ENCODE measurements around the gene SERPINA5.

DNA sequence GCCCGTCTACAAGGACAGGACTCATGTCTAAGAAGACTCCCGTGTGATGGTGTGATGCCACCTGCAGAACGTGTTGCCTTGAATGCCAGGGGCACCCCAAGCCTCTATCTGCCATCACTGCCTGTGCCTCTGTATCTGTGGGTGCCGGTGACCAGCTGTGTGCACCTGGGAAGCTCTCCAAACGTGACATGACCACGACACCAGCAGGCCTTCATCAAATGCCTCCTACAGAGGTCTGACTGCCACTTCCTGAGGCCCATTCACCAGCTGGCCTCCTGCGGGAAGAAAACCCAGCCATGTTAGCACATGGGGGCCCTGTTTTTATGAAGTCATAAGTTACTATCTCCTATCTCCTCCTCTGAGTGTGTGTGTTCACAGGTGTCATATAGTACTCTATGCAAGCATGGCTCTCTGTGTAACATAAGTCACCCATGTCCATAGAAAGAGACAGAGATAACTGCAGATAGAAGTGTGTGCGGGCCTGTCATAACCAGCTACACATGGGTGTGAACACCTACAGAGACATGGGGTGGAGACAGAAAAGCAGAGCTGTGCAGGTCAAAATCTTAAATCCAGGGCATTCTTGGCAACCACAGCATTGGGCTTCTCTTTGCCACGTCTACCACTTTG lies 38.3 kb upstream of the SERPINA5 start:
- TF ChIP-seq, protein P1, sequence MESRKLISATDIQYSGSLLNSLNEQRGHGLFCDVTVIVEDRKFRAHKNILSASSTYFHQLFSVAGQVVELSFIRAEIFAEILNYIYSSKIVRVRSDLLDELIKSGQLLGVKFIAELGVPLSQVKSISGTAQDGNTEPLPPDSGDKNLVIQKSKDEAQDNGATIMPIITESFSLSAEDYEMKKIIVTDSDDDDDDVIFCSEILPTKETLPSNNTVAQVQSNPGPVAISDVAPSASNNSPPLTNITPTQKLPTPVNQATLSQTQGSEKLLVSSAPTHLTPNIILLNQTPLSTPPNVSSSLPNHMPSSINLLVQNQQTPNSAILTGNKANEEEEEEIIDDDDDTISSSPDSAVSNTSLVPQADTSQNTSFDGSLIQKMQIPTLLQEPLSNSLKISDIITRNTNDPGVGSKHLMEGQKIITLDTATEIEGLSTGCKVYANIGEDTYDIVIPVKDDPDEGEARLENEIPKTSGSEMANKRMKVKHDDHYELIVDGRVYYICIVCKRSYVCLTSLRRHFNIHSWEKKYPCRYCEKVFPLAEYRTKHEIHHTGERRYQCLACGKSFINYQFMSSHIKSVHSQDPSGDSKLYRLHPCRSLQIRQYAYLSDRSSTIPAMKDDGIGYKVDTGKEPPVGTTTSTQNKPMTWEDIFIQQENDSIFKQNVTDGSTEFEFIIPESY (IDR thresholded peaks at IDR 0.05; ENCODE audit: extremely low read depth, insufficient replicate concordance, low read length), result no peak
- no peak for TF ChIP-seq POLR2AphosphoS5 (IDR thresholded peaks at IDR 0.05; ENCODE audit: low read depth, low read length)
- TF ChIP-seq, protein P2, sequence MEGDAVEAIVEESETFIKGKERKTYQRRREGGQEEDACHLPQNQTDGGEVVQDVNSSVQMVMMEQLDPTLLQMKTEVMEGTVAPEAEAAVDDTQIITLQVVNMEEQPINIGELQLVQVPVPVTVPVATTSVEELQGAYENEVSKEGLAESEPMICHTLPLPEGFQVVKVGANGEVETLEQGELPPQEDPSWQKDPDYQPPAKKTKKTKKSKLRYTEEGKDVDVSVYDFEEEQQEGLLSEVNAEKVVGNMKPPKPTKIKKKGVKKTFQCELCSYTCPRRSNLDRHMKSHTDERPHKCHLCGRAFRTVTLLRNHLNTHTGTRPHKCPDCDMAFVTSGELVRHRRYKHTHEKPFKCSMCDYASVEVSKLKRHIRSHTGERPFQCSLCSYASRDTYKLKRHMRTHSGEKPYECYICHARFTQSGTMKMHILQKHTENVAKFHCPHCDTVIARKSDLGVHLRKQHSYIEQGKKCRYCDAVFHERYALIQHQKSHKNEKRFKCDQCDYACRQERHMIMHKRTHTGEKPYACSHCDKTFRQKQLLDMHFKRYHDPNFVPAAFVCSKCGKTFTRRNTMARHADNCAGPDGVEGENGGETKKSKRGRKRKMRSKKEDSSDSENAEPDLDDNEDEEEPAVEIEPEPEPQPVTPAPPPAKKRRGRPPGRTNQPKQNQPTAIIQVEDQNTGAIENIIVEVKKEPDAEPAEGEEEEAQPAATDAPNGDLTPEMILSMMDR (IDR thresholded peaks at IDR 0.05 in 2 of 3, conservative IDR thresholded peaks at IDR 0.05 in 1 of 3; ENCODE audit: borderline replicate concordance in 1 of 3, insufficient read depth in 1 of 3, low read depth in 2 of 3, low read length in 2 of 3), result no peak
- TF ChIP-seq POLR2A (IDR thresholded peaks at IDR 0.05; ENCODE audit: borderline replicate concordance, extremely low read depth, insufficient read depth, insufficient read length), result no peak
- no peak for TF ChIP-seq SP1 (IDR thresholded peaks at IDR 0.05; ENCODE audit: low read depth)
- TF ChIP-seq ZNF274 (IDR thresholded peaks at IDR 0.05; ENCODE audit: low read depth, low read length), result no peak
- TF ChIP-seq SRF (IDR thresholded peaks at IDR 0.05; ENCODE audit: low read depth), result no peak
- no peak for TF ChIP-seq CEBPB (IDR thresholded peaks at IDR 0.05; ENCODE audit: low read depth)
- no peak for TF ChIP-seq TCF7L2 (IDR thresholded peaks at IDR 0.05; ENCODE audit: borderline replicate concordance, extremely low read depth, insufficient read depth, insufficient read length)
- TF ChIP-seq, protein P3, sequence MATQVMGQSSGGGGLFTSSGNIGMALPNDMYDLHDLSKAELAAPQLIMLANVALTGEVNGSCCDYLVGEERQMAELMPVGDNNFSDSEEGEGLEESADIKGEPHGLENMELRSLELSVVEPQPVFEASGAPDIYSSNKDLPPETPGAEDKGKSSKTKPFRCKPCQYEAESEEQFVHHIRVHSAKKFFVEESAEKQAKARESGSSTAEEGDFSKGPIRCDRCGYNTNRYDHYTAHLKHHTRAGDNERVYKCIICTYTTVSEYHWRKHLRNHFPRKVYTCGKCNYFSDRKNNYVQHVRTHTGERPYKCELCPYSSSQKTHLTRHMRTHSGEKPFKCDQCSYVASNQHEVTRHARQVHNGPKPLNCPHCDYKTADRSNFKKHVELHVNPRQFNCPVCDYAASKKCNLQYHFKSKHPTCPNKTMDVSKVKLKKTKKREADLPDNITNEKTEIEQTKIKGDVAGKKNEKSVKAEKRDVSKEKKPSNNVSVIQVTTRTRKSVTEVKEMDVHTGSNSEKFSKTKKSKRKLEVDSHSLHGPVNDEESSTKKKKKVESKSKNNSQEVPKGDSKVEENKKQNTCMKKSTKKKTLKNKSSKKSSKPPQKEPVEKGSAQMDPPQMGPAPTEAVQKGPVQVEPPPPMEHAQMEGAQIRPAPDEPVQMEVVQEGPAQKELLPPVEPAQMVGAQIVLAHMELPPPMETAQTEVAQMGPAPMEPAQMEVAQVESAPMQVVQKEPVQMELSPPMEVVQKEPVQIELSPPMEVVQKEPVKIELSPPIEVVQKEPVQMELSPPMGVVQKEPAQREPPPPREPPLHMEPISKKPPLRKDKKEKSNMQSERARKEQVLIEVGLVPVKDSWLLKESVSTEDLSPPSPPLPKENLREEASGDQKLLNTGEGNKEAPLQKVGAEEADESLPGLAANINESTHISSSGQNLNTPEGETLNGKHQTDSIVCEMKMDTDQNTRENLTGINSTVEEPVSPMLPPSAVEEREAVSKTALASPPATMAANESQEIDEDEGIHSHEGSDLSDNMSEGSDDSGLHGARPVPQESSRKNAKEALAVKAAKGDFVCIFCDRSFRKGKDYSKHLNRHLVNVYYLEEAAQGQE (IDR thresholded peaks at IDR 0.05; ENCODE audit: low read depth), result no peak
- no peak for TF ChIP-seq JUND (IDR thresholded peaks at IDR 0.05)
